CD4-positive, alpha-beta T cell treated with Interleukin-12 subunit alpha and Interleukin-12 subunit beta, for 1 hour (primary cell): ENCODE measurements around the gene CDK17.
"Not testable (repeated sequence)": the region's sequence is repeated elsewhere in the genome, so short reads cannot be mapped to it uniquely, and the experiment has no call there.

Source experiments
- DNase-seq: peaks from one replicate; pipeline ENCODE4 v3.0.0-alpha.2; 2020

CDK17 gene

GRCh38 chr12:96417688-96418087 lies 17.4 kb upstream of the CDK17 start:
- not testable (repeated sequence) for DNase-seq

GRCh38 chr12:96416033-96416799 lies 16.0 kb upstream of the CDK17 start:
- DNase-seq: no peak

- DNase-seq: no peak
Measured at GRCh38 chr12:96414637-96415036, 14.4 kb upstream of the CDK17 start.

- DNase-seq: no peak
Measured at GRCh38 chr12:96412431-96412830, 12.2 kb upstream of the CDK17 start.

- no peak for DNase-seq
Measured at GRCh38 chr12:96409731-96410130, 9.5 kb upstream of the CDK17 start.

GRCh38 chr12:96408993-96409392 lies 8.8 kb upstream of the CDK17 start:
- DNase-seq: no peak

- not testable (repeated sequence) for DNase-seq
Measured at GRCh38 chr12:96407429-96408097, 7.3 kb upstream of the CDK17 start.

- DNase-seq: no peak
Measured at GRCh38 chr12:96404696-96405095, 4.5 kb upstream of the CDK17 start.

GRCh38 chr12:96403870-96404269 lies 3.6 kb upstream of the CDK17 start:
- no peak for DNase-seq

GRCh38 chr12:96402522-96402921 lies 2.3 kb upstream of the CDK17 start:
- DNase-seq: not testable (repeated sequence)

GRCh38 chr12:96402061-96402460 lies 1.8 kb upstream of the CDK17 start:
- peak; percentile 47 for DNase-seq

GRCh38 chr12:96401076-96401871 lies 1.0 kb upstream of the CDK17 start:
- DNase-seq: peak; percentile 75

GRCh38 chr12:96400631-96401075 lies 414 bp upstream of the CDK17 start:
- DNase-seq: no peak

GRCh38 chr12:96399120-96399918 lies 920 bp downstream of the CDK17 start:
- DNase-seq: peak; percentile 84

- DNase-seq: no peak
Measured at GRCh38 chr12:96398424-96399119, 1.7 kb downstream of the CDK17 start.

- DNase-seq: no peak
Measured at GRCh38 chr12:96397756-96398423, 2.3 kb downstream of the CDK17 start.

- no peak for DNase-seq
Measured at GRCh38 chr12:96396914-96397313, 3.3 kb downstream of the CDK17 start.

- no peak for DNase-seq
Measured at GRCh38 chr12:96396209-96396608, 4.0 kb downstream of the CDK17 start.

GRCh38 chr12:96395236-96395635 lies 5.0 kb downstream of the CDK17 start:
- no peak for DNase-seq

- DNase-seq: not testable (repeated sequence)
Measured at GRCh38 chr12:96393229-96393628, 7.0 kb downstream of the CDK17 start.

GRCh38 chr12:96392397-96392796 lies 7.8 kb downstream of the CDK17 start:
- no peak for DNase-seq
